Measurements from ENCODE around the gene FCHSD2.
"Not testable (repeated sequence)": the region's sequence is repeated elsewhere in the genome, so short reads cannot be mapped to it uniquely, and the experiment has no call there.

The FCHSD2 gene

GRCh38 chr11:73116636-73117035 is 25.5 kb downstream of the FCHSD2 start:
- DNase-seq, result no peak

- DNase-seq, result no peak
Measured at GRCh38 chr11:73114835-73115220, 27.3 kb downstream of the FCHSD2 start.

- no peak for DNase-seq
Measured at GRCh38 chr11:73114110-73114834, 27.8 kb downstream of the FCHSD2 start.

- DNase-seq, result no peak
Measured at GRCh38 chr11:73113426-73113825, 28.7 kb downstream of the FCHSD2 start.

GRCh38 chr11:73107597-73107996 is 34.5 kb downstream of the FCHSD2 start:
- DNase-seq, result no peak

GRCh38 chr11:73106347-73106746 is 35.8 kb downstream of the FCHSD2 start:
- DNase-seq, result no peak

- DNase-seq, result no peak
Measured at GRCh38 chr11:73100578-73100977, 41.5 kb downstream of the FCHSD2 start.

GRCh38 chr11:73099512-73100266 is 42.4 kb downstream of the FCHSD2 start:
- no peak for DNase-seq

GRCh38 chr11:73095613-73096012 is 46.5 kb downstream of the FCHSD2 start:
- no peak for DNase-seq

- DNase-seq, result no peak
Measured at GRCh38 chr11:73091521-73092305, 50.4 kb downstream of the FCHSD2 start.

GRCh38 chr11:73087730-73088129 is 54.4 kb downstream of the FCHSD2 start:
- DNase-seq, result no peak

GRCh38 chr11:73085189-73085875 is 56.8 kb downstream of the FCHSD2 start:
- no peak for DNase-seq

GRCh38 chr11:73078631-73079030 is 63.5 kb downstream of the FCHSD2 start:
- no peak for DNase-seq

- no peak for DNase-seq
Measured at GRCh38 chr11:73077454-73077853, 64.7 kb downstream of the FCHSD2 start.

GRCh38 chr11:73074319-73074718 is 67.8 kb downstream of the FCHSD2 start:
- DNase-seq, result no peak

GRCh38 chr11:73072935-73073481 is 69.1 kb downstream of the FCHSD2 start:
- DNase-seq, result no peak

- DNase-seq, result no peak
Measured at GRCh38 chr11:73070653-73071052, 71.5 kb downstream of the FCHSD2 start.

- DNase-seq, result not testable (repeated sequence)
Measured at GRCh38 chr11:73061857-73062424, 80.2 kb downstream of the FCHSD2 start.

GRCh38 chr11:73061434-73061833 is 80.7 kb downstream of the FCHSD2 start:
- not testable (repeated sequence) for DNase-seq

- DNase-seq, result no peak
Measured at GRCh38 chr11:73059915-73060314, 82.2 kb downstream of the FCHSD2 start.

- DNase-seq, result no peak
Measured at GRCh38 chr11:73058989-73059674, 83.0 kb downstream of the FCHSD2 start.

Data from islet precursor cell (in vitro differentiated cells).